ENCODE measurements around the gene KCNK4. TPM values are rescaled to one million over a fixed set of nuclear protein-coding genes. Genes with fewer than 3 reads are reported as not detected.
A peak's percentile ranks its signal among the peaks of the same experiment; 100 is the strongest.
"Not testable (repeated sequence)": the region's sequence is repeated elsewhere in the genome, so short reads cannot be mapped to it uniquely, and the experiment has no call there.

Gene KCNK4
- total RNA-seq, 1 experiment from 2014 or later: not detected

GRCh38 chr11:64323373-64323772, 32.3 kb downstream of the KCNK4 start:
- no peak for DNase-seq (ENCODE audit: low read depth)

- DNase-seq (ENCODE audit: low read depth): not testable (repeated sequence)
These were observed 32.9 kb downstream of the KCNK4 start for GRCh38 chr11:64323984-64324383.

GRCh38 chr11:64324692-64325469, 33.8 kb downstream of the KCNK4 start:
- DNase-seq (ENCODE audit: low read depth): no peak

GRCh38 chr11:64327375-64327774, 36.3 kb downstream of the KCNK4 start:
- no peak for DNase-seq (ENCODE audit: low read depth)

- DNase-seq (ENCODE audit: low read depth): no peak
These were observed 36.9 kb downstream of the KCNK4 start for GRCh38 chr11:64327993-64328392.

- no peak for DNase-seq (ENCODE audit: low read depth)
These were observed 39.8 kb downstream of the KCNK4 start for GRCh38 chr11:64330888-64331287.

GRCh38 chr11:64331569-64332371, 40.7 kb downstream of the KCNK4 start:
- DNase-seq (ENCODE audit: low read depth): peak; percentile 91

- no peak for DNase-seq (ENCODE audit: low read depth)
These were observed 42.5 kb downstream of the KCNK4 start for GRCh38 chr11:64333556-64333955.

GRCh38 chr11:64334764-64335735, 43.9 kb downstream of the KCNK4 start:
- DNase-seq (ENCODE audit: low read depth): peak; percentile 96

- DNase-seq (ENCODE audit: low read depth): no peak
These were observed 46.6 kb downstream of the KCNK4 start for GRCh38 chr11:64337538-64338249.

GRCh38 chr11:64338716-64339115, 47.6 kb downstream of the KCNK4 start:
- no peak for DNase-seq (ENCODE audit: low read depth)

- DNase-seq (ENCODE audit: low read depth): no peak
These were observed 48.2 kb downstream of the KCNK4 start for GRCh38 chr11:64339286-64339685.

GRCh38 chr11:64339754-64340408, 48.8 kb downstream of the KCNK4 start, which contains the start of gene CCDC88B:
TSS of gene CCDC88B (plus strand) at chr11:64340204. CDS start at chr11:64340267, 63 bp downstream.
- no peak for DNase-seq (ENCODE audit: low read depth)

GRCh38 chr11:64340671-64341335, 49.7 kb downstream of the KCNK4 start:
- DNase-seq (ENCODE audit: low read depth): no peak

GRCh38 chr11:64341429-64341828, 50.3 kb downstream of the KCNK4 start:
- DNase-seq (ENCODE audit: low read depth): no peak

GRCh38 chr11:64341851-64342791, 51.0 kb downstream of the KCNK4 start:
- DNase-seq (ENCODE audit: low read depth): peak; percentile 72

GRCh38 chr11:64342869-64343745, 52.0 kb downstream of the KCNK4 start:
- DNase-seq (ENCODE audit: low read depth): no peak
